ENCODE data around the gene CACHD1.

DNA sequence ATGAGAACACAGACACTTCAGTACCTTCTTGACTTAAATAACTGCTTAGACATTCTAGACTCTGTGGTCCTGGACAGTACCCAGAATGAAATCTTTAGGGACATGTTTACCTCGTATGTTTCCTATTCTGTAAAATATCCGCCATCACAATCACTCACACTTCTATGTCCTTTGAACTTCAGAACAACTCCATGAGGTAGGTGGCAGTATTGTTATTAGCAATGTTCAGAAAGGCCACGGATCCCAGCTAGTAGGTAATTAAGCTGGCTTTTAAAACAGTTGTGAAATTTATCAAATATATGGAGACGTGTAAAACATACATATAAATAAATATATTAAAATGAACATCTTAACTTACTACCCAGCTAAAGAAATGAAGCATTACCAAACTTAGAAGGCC lies 83.4 kb downstream of the CACHD1 start:
- no peak for TF ChIP-seq CTCF (IDR thresholded peaks at IDR 0.05 in 4 of 5, conservative IDR thresholded peaks at IDR 0.05 in 1 of 5)
- TF ChIP-seq POLR2A (IDR thresholded peaks at IDR 0.05) = no peak

Measured in gastrocnemius medialis (tissue), 4 donors.